Smooth muscle cell (in vitro differentiated cells): ENCODE data around the gene ZSWIM7. TPM values are rescaled to one million over a fixed set of nuclear protein-coding genes. Genes with fewer than 3 reads are reported as not detected.
"Not testable (repeated sequence)": the region's sequence is repeated elsewhere in the genome, so short reads cannot be mapped to it uniquely, and the experiment has no call there.

ENCODE experiments used
- DNase-seq: peaks from one replicate; lab custom pipeline; 2025; ENCODE audit not compliant: unreplicated experiment; lab: John Stamatoyannopoulos, UW
- H2AFZ ChIP-seq: fragments of 200-600 bp; sonication (generic); 2 replicates; pipeline ENCODE4 v1.6.0; 2016; ENCODE audit warnings: antibody characterized with exemption, low read depth, mild to moderate bottlenecking
- H3F3A ChIP-seq: fragments of 200-600 bp; sonication (generic); 2 replicates; pipeline ENCODE4 v1.6.0; 2017; ENCODE audit warnings: antibody characterized with exemption, low read depth
- H3K27ac ChIP-seq: fragments of 200-600 bp; sonication (generic); 2 replicates; pipeline ENCODE4 v1.5.1; 2016; ENCODE audit warnings: low read depth, mild to moderate bottlenecking
- H3K27me3 ChIP-seq: fragments of 200-600 bp; sonication (generic); 2 replicates; pipeline ENCODE4 v1.6.1; 2016; ENCODE audit warnings: low read depth, mild to moderate bottlenecking
- H3K36me3 ChIP-seq: fragments of 200-600 bp; sonication (generic); 2 replicates; pipeline ENCODE4 v1.5.1; 2016; ENCODE audit warnings: low read depth
- H3K4me1 ChIP-seq: fragments of 200-600 bp; sonication (generic); 2 replicates; pipeline ENCODE4 v1.5.1; 2016; ENCODE audit warnings: low read depth
- H3K4me2 ChIP-seq: fragments of 200-600 bp; sonication (generic); 2 replicates; pipeline ENCODE4 v1.6.0; 2016; ENCODE audit warnings: mild to moderate bottlenecking
- H3K4me3 ChIP-seq: fragments of 200-600 bp; sonication (generic); 2 replicates; pipeline ENCODE4 v1.5.1; 2016; ENCODE audit warnings: mild to moderate bottlenecking
- H3K79me2 ChIP-seq: fragments of 200-600 bp; sonication (generic); 2 replicates; pipeline ENCODE4 v1.6.0; 2016; ENCODE audit warnings: low read depth, mild to moderate bottlenecking
- H3K9ac ChIP-seq: fragments of 200-600 bp; sonication (generic); 2 replicates; pipeline ENCODE4 v1.6.0; 2016; ENCODE audit warnings: low read depth
- H3K9me3 ChIP-seq: fragments of 200-600 bp; sonication (generic); replicated peaks from 2 replicates; pipeline ENCODE4 v1.5.1; 2016; ENCODE audit warnings: low read depth
- H4K20me1 ChIP-seq: fragments of 200-600 bp; sonication (generic); 2 replicates; pipeline ENCODE4 v1.6.0; 2016; ENCODE audit warnings: low read depth
- CTCF ChIP-seq: fragments of 200-600 bp; sonication (generic); IDR thresholded peaks from 2 replicates; pipeline ENCODE4 v1.5.1; 2017; ENCODE audit warnings: borderline replicate concordance, mild to moderate bottlenecking, antibody characterized with exemption; ENCODE audit not compliant: insufficient read depth, poor library complexity, severe bottlenecking
- WGBS: methylation state at CpG from one replicate; pipeline ENCODE4 v1.1.7; 2016; ENCODE audit warnings: low lambda C conversion rate; 5-methylcytosine and 5-hydroxymethylcytosine counted together
- polyA plus RNA-seq: library from polyadenylated mRNA; unstranded; fragments of >200 nt; fragmentation: Nextera tagmentation; extraction: Ambion mirVana; gene quantifications from 2 replicates; pipeline ENCODE4 v1.2.1, GENCODE V29; 2016
- total RNA-seq: library from RNA; depleted of rRNA; stranded (reverse); fragments of >200 nt; gene quantifications from 2 replicates; pipeline ENCODE4 v1.2.3, GENCODE V29; 2014

Gene ZSWIM7
- total and polyA plus RNA-seq, 2 experiments from 2014 or later, result 11.7 to 23.6 TPM

GRCh38 chr17:15981208-15981607 lies 18.3 kb downstream of the ZSWIM7 start:
- Histone ChIP-seq H3K27ac (no peak overlapping the region), H4K20me1 (no peaks in the 10 kb centered on the region), H3K79me2 (no peaks in the 10 kb centered on the region), H3F3A (peaks cover 16% of the 10 kb centered on the region), H3K9ac (no peak overlapping the region), H2AFZ (no peak overlapping the region), H3K4me1 (no peaks in the 10 kb centered on the region), H3K4me2 (no peak overlapping the region), H3K9me3 (no peaks in the 10 kb centered on the region), H3K27me3 (no peaks in the 10 kb centered on the region), H3K4me3 (no peak overlapping the region), H3K36me3 (peaks cover under 1% of the 10 kb centered on the region)
- 41% methylated on average over 2 of the region's 2 CpGs for WGBS
- TF ChIP-seq CTCF, result no peak
- DNase-seq, result no peak

GRCh38 chr17:15979013-15979412 lies 20.5 kb downstream of the ZSWIM7 start:
- H3K79me2 ChIP-seq, H2AFZ ChIP-seq, H3K9ac ChIP-seq, H3K27me3 ChIP-seq, H3K4me2 ChIP-seq, H3K4me3 ChIP-seq, H3K27ac ChIP-seq, H3K9me3 ChIP-seq, H4K20me1 ChIP-seq, H3K4me1 ChIP-seq, DNase-seq, H3K36me3 ChIP-seq: not testable (repeated sequence)
- H3F3A ChIP-seq, result peaks cover 13% of the 10 kb centered on the region
- 48% methylated on average over 2 of the region's 4 CpGs for WGBS

- H3K79me2 ChIP-seq, result no peaks in the 10 kb centered on the region
Measured at GRCh38 chr17:15978606-15979005, 20.9 kb downstream of the ZSWIM7 start.

GRCh38 chr17:15977894-15978293 lies 21.6 kb downstream of the ZSWIM7 start:
- H3K27me3 ChIP-seq, result no peaks in the 10 kb centered on the region
- H4K20me1 ChIP-seq, result peaks cover 10% of the 10 kb centered on the region

More at GRCh38 chr17:15978606-15979005, 20.9 kb downstream of the ZSWIM7 start:
- Histone ChIP-seq H2AFZ (no peak overlapping the region), H3K9me3 (no peaks in the 10 kb centered on the region), H3K27me3 (no peaks in the 10 kb centered on the region), H3K36me3 (no peaks in the 10 kb centered on the region), H3F3A (peaks cover 9% of the 10 kb centered on the region), H3K27ac (no peak overlapping the region), H3K4me1 (no peaks in the 10 kb centered on the region), H3K9ac (no peak overlapping the region), H4K20me1 (peaks cover 10% of the 10 kb centered on the region), H3K4me3 (no peak overlapping the region), H3K4me2 (no peak overlapping the region)
- no peak for TF ChIP-seq CTCF
- 63% methylated on average over 1 of the region's 1 CpG for WGBS
- no peak for DNase-seq

More at GRCh38 chr17:15977894-15978293, 21.6 kb downstream of the ZSWIM7 start:
- TF ChIP-seq CTCF, result no peak
- Histone ChIP-seq H3K9ac (no peak overlapping the region), H3K36me3 (no peaks in the 10 kb centered on the region), H3K27ac (no peak overlapping the region), H3K4me1 (no peaks in the 10 kb centered on the region), H3K4me3 (no peak overlapping the region), H2AFZ (no peak overlapping the region), H3K9me3 (no peaks in the 10 kb centered on the region), H3F3A (peaks cover 5% of the 10 kb centered on the region), H3K4me2 (no peak overlapping the region), H3K79me2 (no peaks in the 10 kb centered on the region)
- DNase-seq, result no peak
- WGBS, result 96% methylated on average over 2 of the region's 2 CpGs
